Measurements from ENCODE around the gene SUCO. TPM values are rescaled to one million over a fixed set of nuclear protein-coding genes. Genes with fewer than 3 reads are reported as not detected.
A peak's percentile ranks its signal among the peaks of the same experiment; 100 is the strongest.

Gene SUCO
- total and polyA plus RNA-seq, 2 of the 4 experiments (the other 2 are of a cell fraction), result 11.4 to 21.5 TPM

- Histone ChIP-seq H3K4me3 (ENCODE audit: insufficient read depth, low read depth, low read length) (no peak overlapping the region), H3K9me3 (ENCODE audit: control insufficient read depth, insufficient read depth, low read length) (peaks cover 6% of the 10 kb centered on the region), H3K18ac (ENCODE audit: low read depth, low read length) (peak overlapping the region; percentile 91; the same call in 1 of the 2 replicates), H4K91ac (ENCODE audit: insufficient read depth, low read depth, low read length) (peak overlapping the region; percentile 91), H3K4me1 (ENCODE audit: control insufficient read depth, insufficient read depth, low read length) (peaks cover 13% of the 10 kb centered on the region), H3K27me3 (ENCODE audit: control insufficient read depth, insufficient read depth, low read length) (no peaks in the 10 kb centered on the region), H3K36me3 (ENCODE audit: control insufficient read depth, insufficient read depth, low read length) (no peaks in the 10 kb centered on the region), H3K4ac (ENCODE audit: low read depth, low read length) (peak overlapping the region; percentile 76), H2AK5ac (ENCODE audit: low read depth, low read length) (peak overlapping the region; percentile 89), H3K23ac (ENCODE audit: low read depth, low read length) (peak overlapping the region; percentile 41; the same call in 1 of the 2 replicates), H3K56ac (ENCODE audit: extremely low read depth, insufficient read depth, low read length) (peak overlapping the region; percentile 26; the same call in 1 of the 2 replicates), H2BK15ac (ENCODE audit: low read depth, low read length) (peak overlapping the region; percentile 99), H3K4me2 (ENCODE audit: low read depth, low read length) (no peak overlapping the region), H2AFZ (replicated peaks; ENCODE audit: low read length, poor library complexity) (peak overlapping the region; percentile 80), H3K9ac (ENCODE audit: low read depth, low read length) (no peak overlapping the region), H3K14ac (replicated peaks; ENCODE audit: low read depth, low read length) (peak overlapping the region; percentile 71), H2AK9ac (replicated peaks; ENCODE audit: low read depth, low read length, poor library complexity) (no peak overlapping the region), H3K79me1 (ENCODE audit: low read depth in 1 of 2, low read length in 2 of 2) (no peaks in the 10 kb centered on the region), H3K27ac (ENCODE audit: insufficient read depth, low read length) (peak overlapping the region; percentile 16; the same call in 1 of the 2 replicates), H2BK120ac (ENCODE audit: low read depth, low read length) (peak overlapping the region; percentile 84), H4K20me1 (ENCODE audit: insufficient read depth, low read length) (no peaks in the 10 kb centered on the region), H4K8ac (ENCODE audit: low read depth in 2 of 2, low read length in 2 of 2) (peak overlapping the region; percentile 88 to 99), H3K9me1 (ENCODE audit: insufficient read depth, low read length) (no peaks in the 10 kb centered on the region), H2BK5ac (ENCODE audit: low read depth, low read length, poor library complexity, severe bottlenecking) (peak overlapping the region; percentile 79), H4K5ac (ENCODE audit: low read depth, low read length) (peak overlapping the region; percentile 94; the same call in 1 of the 2 replicates), H2BK20ac (ENCODE audit: low read depth, low read length) (peak overlapping the region; percentile 90)
- DNase-seq, result no peak
- TF ChIP-seq CEBPB (IDR thresholded peaks at IDR 0.05; ENCODE audit: low read depth, low read length), result no peak
- no peak for TF ChIP-seq ELK1 (IDR thresholded peaks at IDR 0.05; ENCODE audit: borderline replicate concordance, low read depth, low read length)
- TF ChIP-seq RAD21 (IDR thresholded peaks at IDR 0.05; ENCODE audit: low read length), result no peak
- no peak for TF ChIP-seq FOS (IDR thresholded peaks at IDR 0.05; ENCODE audit: low read depth, low read length)
- TF ChIP-seq MXI1 (IDR thresholded peaks at IDR 0.05; ENCODE audit: borderline replicate concordance, low read depth, low read length), result no peak
- TF ChIP-seq RFX5 (IDR thresholded peaks at IDR 0.05; ENCODE audit: low read depth, low read length), result no peak
- TF ChIP-seq NFE2L2 (IDR thresholded peaks at IDR 0.05; ENCODE audit: low read depth, low read length), result no peak
- TF ChIP-seq BHLHE40 (IDR thresholded peaks at IDR 0.05; ENCODE audit: low read depth, low read length), result no peak
- no peak for TF ChIP-seq USF2 (IDR thresholded peaks at IDR 0.05; ENCODE audit: low read depth, low read length)
- no peak for TF ChIP-seq MAZ (IDR thresholded peaks at IDR 0.05; ENCODE audit: borderline replicate concordance, low read depth, low read length)
- TF ChIP-seq MAFK (IDR thresholded peaks at IDR 0.05; ENCODE audit: low read depth, low read length), result no peak
- TF ChIP-seq CHD1 (IDR thresholded peaks at IDR 0.05; ENCODE audit: low read depth, low read length), result no peak
- TF ChIP-seq SMC3 (IDR thresholded peaks at IDR 0.05; ENCODE audit: low read depth, low read length), result no peak
- no peak for TF ChIP-seq POLR2A (IDR thresholded peaks at IDR 0.05; ENCODE audit: low read depth, low read length)
- TF ChIP-seq CTCF (conservative IDR thresholded peaks at IDR 0.05; ENCODE audit: low read depth, low read length), result no peak
- TF ChIP-seq RCOR1 (IDR thresholded peaks at IDR 0.05; ENCODE audit: insufficient replicate concordance, low read length), result no peak
- ATAC-seq (ENCODE audit: low read depth), result peak; percentile 15; the same call in 1 of the 2 replicates
- in situ Hi-C loops (cut with MboI; ENCODE audit: low sequenced_read_pairs) (no loop called here), dilution Hi-C loops (cut with HindIII; ENCODE audit: low sequenced_read_pairs, unreplicated experiment) (no loop called here), intact Hi-C loops (cut with micrococcal nuclease) (no loop called here)
- ChIA-PET POLR2A (ENCODE audit: unreplicated experiment) (no interaction called here), CTCF (interaction anchor here (0.9 to 1.0 kb wide), 2 partner anchors 19 to 33 kb away, joined by 3 to 4 read pairs; no protein-coding TSS in a partner anchor)
- no TSS peak for BruUV-seq (replicated peaks)
- WGBS, 2 experiments (ENCODE audit: extremely low coverage in 2 of 2, insufficient read length in 1 of 2), result no CpG with 5 or more reads among the region's 2 CpGs
Observed at GRCh38 chr1:172629638-172630037, 96.7 kb downstream of the SUCO start.

Data from IMR-90 (cell line).